AG04450 (cell line): ENCODE measurements around the gene OR8H2. TPM values are rescaled to one million over a fixed set of nuclear protein-coding genes. Genes with fewer than 3 reads are reported as not detected.
"Not testable (repeated sequence)": the region's sequence is repeated elsewhere in the genome, so short reads cannot be mapped to it uniquely, and the experiment has no call there.

Experiments
- CTCF ChIA-PET: fragments of 300-600, 350-600 bp; formaldehyde crosslinking; extraction: SDS; loops from one replicate; lab custom pipeline; 2022; ENCODE audit warnings: antibody characterized with exemption, inconsistent platforms; lab: Charles Lee
- POLR2A ChIA-PET: fragments of 350-600 bp; formaldehyde crosslinking; extraction: SDS; loops from one replicate; lab custom pipeline; 2021; ENCODE audit warnings: antibody characterized with exemption, inconsistent platforms; lab: Yijun Ruan, JAX
- DNase-seq: peaks from one replicate; pipeline ENCODE4 v3.0.0-alpha.2; 2011; ENCODE audit warnings: low read depth, low spot score
- H3K27ac ChIP-seq: one replicate; pipeline ENCODE4 v1.5.1; 2012; ENCODE audit warnings: low read depth, low read length, control low read depth
- H3K27me3 ChIP-seq: one replicate; pipeline ENCODE4 v1.6.0; 2012; ENCODE audit warnings: low read length; ENCODE audit not compliant: control insufficient read depth, insufficient read depth
- H3K4me3 ChIP-seq: 2 replicates; pipeline ENCODE4 v1.5.1; 2011; ENCODE audit warnings: mild to moderate bottlenecking, low read depth, low read length, control low read depth
- H3K9me3 ChIP-seq: 2 replicates; pipeline ENCODE4 v1.5.1; 2012; ENCODE audit warnings: low read length; ENCODE audit not compliant: control insufficient read depth, insufficient read depth
- CTCF ChIP-seq: IDR thresholded peaks from 2 replicates; pipeline ENCODE4 v1.5.1; 2011; ENCODE audit warnings: low read depth, low read length, control low read depth, inconsistent platforms
- polyA plus RNA-seq: library from polyadenylated mRNA; depleted of rRNA; stranded (reverse); fragments of >200 nt; gene quantifications from 2 replicates; pipeline ENCODE4 v1.2.3, GENCODE V29; 2011

The OR8H2 gene
- polyA plus RNA-seq, 1 experiment = not detected

DNA sequence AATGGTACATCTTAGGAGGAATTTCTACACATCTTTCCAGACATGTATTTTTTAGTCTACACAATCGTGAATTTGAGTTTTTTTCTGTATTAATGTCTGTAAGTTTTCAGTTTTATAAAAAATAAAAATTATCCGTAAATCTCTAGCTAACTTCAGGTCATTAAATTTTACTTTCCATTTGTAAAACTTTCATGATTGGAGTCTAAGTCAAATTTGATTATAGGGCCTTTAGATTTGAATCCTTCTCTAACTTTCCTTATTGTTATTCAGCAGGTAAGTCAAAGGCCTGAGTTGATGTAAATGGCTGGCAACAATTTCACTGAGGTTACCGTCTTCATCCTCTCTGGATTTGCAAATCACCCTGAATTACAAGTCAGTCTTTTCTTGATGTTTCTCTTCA is 10.5 kb upstream of the OR8H2 start, which contains the start of gene OR8I2:
Gene OR8I2, plus strand, starts transcription at position 301 of the 400 bp plus-strand sequence. Its CDS starts 0 bp downstream, at position 301.
- ChIA-PET CTCF (no interaction called here), POLR2A (no interaction called here)
- H3K27ac ChIP-seq = no peak within 1 kb of the TSS
- DNase-seq = no peak
- H3K9me3 ChIP-seq = no peaks in the 10 kb centered on the region
- H3K4me3 ChIP-seq = no peak within 1 kb of the TSS
- no peak for TF ChIP-seq CTCF
- no peaks in the 10 kb centered on the region for H3K27me3 ChIP-seq

- H3K27ac ChIP-seq = no peak within 1 kb of the TSS
- peaks cover 10% of the 10 kb centered on the region; the same call in 1 of the 2 replicates for H3K9me3 ChIP-seq
- no peaks in the 10 kb centered on the region for H3K27me3 ChIP-seq
- ChIA-PET POLR2A (no interaction called here), CTCF (no interaction called here)
- TF ChIP-seq CTCF = no peak
- DNase-seq = no peak
- H3K4me3 ChIP-seq = no peak within 1 kb of the TSS
Measured at GRCh38 chr11:56122073-56122472, 18.6 kb downstream of the OR8H2 start, which contains the start of gene OR8H3. OR8H3 (plus strand) TSS chr11:56122373; CDS start chr11:56122373, 0 bp downstream.

- Histone ChIP-seq H3K27ac (no peak within 1 kb of the TSS), H3K9me3 (peaks cover 7% of the 10 kb centered on the region; the same call in 1 of the 2 replicates), H3K4me3 (no peak within 1 kb of the TSS), H3K27me3 (no peaks in the 10 kb centered on the region)
- TF ChIP-seq CTCF = no peak
- CTCF ChIA-PET = no interaction called here
- POLR2A ChIA-PET = no interaction called here
- DNase-seq = no peak
Measured at GRCh38 chr11:56140151-56140661, 36.7 kb downstream of the OR8H2 start, which contains the start of gene OR8J3. OR8J3 (minus strand) TSS chr11:56140201; CDS start chr11:56137718, 2,483 bp downstream.

DNA sequence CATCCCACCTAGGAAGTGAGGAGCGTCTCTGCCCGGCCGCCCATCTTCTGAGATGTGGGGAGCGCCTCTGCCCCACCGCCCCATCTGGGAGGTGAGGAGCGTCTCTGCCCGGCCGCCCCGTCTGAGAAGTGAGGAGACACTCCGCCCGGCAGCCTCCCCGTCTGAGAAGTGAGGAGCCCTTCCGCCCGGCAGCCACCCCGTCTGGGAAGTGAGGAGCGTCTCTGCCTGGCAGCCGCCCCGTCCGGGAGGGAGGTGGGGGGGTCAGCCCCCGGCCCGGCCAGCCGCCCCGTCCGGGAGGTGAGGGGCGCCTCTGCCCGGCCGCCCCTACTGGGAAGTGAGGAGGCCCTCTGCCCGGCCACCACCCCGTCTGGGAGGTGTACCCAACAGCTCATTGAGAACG is 40.2 kb downstream of the OR8H2 start:
- H3K9me3 ChIP-seq, H3K27ac ChIP-seq, H3K4me3 ChIP-seq, POLR2A ChIA-PET, CTCF ChIA-PET, DNase-seq, H3K27me3 ChIP-seq: not testable (repeated sequence)

DNA sequence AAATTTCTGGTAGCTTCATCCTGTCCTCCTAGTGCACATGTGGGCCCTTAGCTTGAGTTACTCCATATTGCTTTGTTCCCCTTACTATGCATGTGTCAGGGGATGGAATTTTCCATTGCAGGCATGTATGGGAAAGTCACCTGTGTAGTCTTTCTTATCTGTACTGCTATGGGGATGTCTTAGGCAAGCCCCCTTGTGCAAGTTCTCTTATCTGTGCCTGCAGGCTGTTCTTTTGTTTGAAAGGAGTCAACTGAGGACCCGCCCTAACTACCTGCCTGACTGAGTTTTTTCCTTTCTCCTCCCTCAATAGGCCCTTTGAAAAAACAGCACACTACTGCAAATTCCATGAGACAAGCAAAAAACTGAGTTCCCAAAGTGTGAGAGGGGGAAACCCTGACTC is 47.9 kb downstream of the OR8H2 start:
- H3K4me3 ChIP-seq = no peak overlapping the region
- ChIA-PET POLR2A (no interaction called here), CTCF (no interaction called here)
- no peaks in the 10 kb centered on the region for H3K27me3 ChIP-seq
- H3K27ac ChIP-seq = no peak overlapping the region
- H3K9me3 ChIP-seq = peaks cover 19% of the 10 kb centered on the region
- TF ChIP-seq CTCF = no peak
- no peak for DNase-seq
